NCI-H128 (cell line): ENCODE measurements around the gene RAI14.
"Not testable (repeated sequence)": the region's sequence is repeated elsewhere in the genome, so short reads cannot be mapped to it uniquely, and the experiment has no call there.

Experiments used
- DNase-seq: peaks from one replicate; lab custom pipeline; 2025; ENCODE audit not compliant: unreplicated experiment; lab: John Stamatoyannopoulos, UW

RAI14 gene

GRCh38 chr5:34697308-34698108 lies 41.4 kb downstream of the RAI14 start:
- DNase-seq: no peak

GRCh38 chr5:34698109-34698419 lies 41.9 kb downstream of the RAI14 start:
- no peak for DNase-seq

DNA sequence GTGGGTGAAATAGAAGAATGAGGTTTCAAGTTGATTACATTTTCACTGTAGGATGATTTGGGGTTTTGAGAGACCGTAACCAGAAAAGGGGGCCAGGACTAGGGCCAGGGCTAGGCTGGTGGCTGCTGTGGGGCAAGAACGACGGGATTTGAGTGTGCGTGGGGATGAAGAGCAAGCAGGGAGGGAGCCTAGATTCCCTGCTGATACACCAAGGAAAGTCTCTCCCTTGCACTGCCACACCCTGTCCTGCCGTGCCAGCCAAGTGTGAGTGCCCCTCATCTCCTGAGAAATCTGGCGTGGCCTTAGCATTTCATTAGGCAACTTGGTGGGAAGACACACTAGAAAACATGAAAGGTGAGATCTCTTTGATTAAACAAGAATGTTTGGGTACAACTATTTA lies 42.6 kb downstream of the RAI14 start:
- no peak for DNase-seq

- DNase-seq: no peak
These were observed 43.3 kb downstream of the RAI14 start for GRCh38 chr5:34699155-34700077.

GRCh38 chr5:34700078-34700452 lies 43.9 kb downstream of the RAI14 start:
- no peak for DNase-seq

DNA sequence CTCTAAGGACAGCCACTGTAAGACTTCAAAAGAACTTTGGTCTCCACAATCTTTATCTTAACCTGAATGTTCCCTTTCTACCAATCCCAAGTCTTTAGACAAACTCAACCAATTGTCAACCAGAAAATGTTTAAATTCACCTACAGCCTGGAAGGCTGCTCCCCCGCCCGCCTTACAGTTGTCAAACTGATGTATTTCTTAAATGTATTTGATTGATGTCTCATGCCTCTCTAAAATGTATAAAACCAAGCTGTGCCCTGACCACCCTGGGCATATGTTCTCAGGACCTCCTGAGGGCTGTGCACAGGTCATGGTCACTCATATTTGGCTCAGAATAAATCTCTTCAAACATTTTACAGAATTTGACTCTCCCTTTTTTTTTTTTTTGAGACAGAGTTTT lies 45.3 kb downstream of the RAI14 start:
- not testable (repeated sequence) for DNase-seq

GRCh38 chr5:34703767-34704713 lies 47.9 kb downstream of the RAI14 start:
- DNase-seq: no peak

- DNase-seq: no peak
These were observed 50.0 kb downstream of the RAI14 start for GRCh38 chr5:34706084-34706483.

DNA sequence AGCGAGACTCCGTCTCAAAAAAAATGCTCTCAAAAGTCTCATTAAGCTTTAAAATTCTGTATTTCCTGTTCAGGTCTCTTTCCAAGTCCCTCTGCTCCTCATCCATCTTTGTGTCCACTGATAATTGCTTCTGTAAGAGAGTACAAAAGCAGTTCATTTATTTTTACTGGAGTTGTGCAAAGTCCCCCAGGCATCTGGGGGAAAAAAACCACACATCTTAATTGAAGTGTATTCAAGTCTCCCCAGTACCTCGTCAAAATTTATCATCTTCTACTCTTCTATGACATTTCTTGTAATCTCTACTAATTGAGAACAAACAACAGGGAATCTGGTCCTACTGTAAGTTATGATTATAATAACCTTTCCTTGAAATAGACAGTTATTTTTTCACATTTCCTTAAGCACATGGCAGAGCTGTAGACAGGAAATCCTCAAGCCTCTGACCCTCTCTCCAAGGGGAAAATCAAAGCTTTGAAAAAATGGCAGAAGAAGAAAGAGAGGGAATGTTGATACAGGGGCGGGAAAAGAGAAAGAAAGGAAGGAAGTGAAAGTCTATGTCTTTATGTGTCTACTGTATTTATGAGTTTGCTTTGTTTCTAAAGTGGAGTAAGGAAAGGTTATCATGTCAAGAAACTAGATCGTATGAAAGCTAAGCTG lies 51.5 kb downstream of the RAI14 start:
- no peak for DNase-seq

DNA sequence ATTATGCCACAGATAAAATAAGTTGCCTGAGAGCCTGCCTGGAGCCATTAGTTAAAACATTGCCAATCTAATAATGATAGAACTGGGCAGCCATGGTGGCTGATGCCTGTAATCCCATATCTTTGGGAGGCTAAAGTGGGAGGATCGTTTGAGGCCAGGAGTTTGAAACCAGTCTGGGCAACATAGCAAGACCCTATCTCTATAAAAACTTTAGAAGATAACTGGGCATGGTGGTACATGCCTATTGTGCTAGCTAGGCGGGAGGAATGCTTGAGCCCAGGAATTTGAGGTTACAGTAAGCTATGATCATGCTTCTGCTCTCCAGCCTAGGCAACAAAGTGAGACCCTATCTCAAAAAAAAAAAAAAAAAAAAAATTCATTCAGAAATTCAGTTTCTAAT lies 52.6 kb downstream of the RAI14 start:
- no peak for DNase-seq

GRCh38 chr5:34709861-34710673 lies 53.9 kb downstream of the RAI14 start:
- DNase-seq: no peak

DNA sequence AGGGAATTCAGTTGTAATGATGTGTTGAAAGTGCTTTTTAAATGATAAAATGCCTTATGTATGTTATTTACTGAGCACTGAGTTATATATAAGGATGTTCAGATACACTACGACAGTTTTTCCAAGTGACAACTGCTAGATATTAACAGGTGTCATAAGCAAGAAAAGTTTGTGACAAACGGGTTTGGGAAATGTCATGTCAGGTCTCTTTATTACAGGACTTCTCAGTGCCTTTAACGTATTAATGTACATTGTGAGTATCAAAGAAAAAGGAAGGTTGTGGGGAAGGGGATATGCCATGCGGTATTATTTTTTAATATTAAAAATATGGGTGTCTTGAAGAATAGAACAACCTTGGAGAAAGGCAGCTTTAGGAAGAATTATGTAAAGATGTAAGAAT lies 56.4 kb downstream of the RAI14 start:
- no peak for DNase-seq

DNA sequence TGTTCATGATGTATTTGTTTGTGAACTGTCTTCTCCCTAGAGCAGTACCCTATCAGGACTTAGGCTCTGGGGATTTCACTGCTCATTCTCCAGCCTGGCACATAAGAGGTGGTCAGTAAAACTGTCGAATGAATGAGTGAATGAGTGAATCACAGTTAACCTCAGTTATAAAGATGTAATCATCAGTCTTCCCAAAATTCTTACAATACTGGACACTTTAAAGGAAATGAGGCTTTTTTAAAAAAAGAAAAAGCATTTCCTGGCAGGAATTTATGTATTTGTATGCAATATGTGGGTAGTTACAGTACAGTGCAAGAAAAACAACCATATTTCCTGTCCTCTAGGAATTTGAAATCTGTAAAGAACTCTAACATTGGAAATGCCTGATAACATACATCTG lies 59.6 kb downstream of the RAI14 start:
- DNase-seq: no peak

DNA sequence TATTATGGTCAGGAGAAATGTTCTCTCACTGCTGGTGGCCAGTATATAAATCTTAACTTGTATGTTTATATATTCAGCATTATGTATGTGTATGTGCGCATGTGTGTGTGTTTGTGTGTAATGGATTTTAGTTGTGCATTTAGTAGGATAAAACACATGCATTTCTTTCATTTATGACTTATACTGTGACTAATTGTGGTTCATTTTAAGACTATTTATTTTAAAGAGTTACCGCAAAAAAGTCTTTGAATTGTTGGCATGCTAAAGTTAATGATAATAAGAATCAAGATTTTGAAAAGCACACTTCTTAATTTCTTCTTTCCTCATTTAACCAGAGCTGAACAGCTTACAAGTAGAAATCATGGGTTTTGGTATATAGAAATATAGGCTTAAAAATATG lies 60.9 kb downstream of the RAI14 start:
- DNase-seq: no peak

DNA sequence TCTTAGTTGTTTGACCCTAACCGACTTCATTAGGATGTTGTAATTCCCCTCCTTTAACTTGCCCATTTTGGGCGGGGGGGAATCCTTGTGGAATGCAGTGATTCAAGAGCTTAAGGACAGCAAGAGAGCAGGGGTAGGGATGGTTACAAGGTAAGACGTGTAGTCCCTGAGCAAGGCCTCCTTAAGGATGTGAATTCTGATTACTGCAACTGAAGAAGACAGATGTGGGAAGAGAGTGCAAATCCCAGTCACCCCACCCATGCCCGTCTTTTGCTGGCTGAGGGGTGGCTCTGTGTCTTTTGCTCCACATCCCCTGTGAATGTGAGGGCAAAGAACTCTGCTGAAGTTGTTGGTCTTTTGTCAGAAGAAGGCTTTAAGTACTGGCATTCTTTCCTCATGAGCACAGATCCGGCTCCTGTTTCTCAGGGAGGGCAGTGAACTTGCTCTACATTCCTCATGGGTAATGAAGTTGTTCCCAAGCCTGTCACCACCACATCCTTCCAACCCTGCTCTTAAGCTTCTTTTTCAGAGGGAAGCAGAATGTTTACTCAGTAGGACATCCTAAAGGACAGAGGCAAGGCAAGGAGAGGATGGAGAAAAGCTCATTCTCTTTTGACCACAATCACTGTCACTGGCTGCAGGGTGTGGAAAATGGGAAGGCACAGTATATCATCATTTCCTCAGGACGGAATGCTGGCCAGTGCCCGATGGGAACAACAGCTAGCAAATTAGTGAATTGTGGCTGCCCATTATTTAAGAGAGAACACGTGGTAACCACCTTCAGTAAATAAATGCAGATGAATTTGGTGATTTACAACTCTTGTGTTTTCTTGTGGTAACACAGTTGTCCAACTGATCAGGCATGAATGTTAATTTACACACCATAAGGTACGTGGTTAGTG lies 61.5 kb downstream of the RAI14 start:
- DNase-seq: no peak

DNA sequence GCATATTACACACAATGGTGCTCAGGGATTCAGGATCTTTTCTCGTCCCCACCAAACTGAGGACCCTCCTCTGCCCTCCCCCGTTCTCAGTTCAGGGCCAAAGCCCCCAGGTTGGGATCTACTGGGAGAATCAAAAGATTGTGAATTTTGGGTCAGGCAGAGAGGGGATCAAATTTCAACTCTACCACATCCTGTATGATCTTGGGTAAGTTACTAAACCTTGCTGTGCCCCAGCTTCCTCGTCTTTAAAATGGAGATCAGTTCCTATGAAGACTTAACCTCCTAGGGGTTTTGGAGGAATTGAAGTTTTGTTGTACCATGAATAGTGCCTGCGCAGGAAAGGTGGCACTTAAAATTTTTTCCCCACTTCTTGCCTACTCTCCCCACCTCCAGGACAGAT lies 62.4 kb downstream of the RAI14 start:
- no peak for DNase-seq

GRCh38 chr5:34719029-34719428 lies 62.9 kb downstream of the RAI14 start:
- no peak for DNase-seq

- DNase-seq: no peak
These were observed 65.2 kb downstream of the RAI14 start for GRCh38 chr5:34721327-34721726.

DNA sequence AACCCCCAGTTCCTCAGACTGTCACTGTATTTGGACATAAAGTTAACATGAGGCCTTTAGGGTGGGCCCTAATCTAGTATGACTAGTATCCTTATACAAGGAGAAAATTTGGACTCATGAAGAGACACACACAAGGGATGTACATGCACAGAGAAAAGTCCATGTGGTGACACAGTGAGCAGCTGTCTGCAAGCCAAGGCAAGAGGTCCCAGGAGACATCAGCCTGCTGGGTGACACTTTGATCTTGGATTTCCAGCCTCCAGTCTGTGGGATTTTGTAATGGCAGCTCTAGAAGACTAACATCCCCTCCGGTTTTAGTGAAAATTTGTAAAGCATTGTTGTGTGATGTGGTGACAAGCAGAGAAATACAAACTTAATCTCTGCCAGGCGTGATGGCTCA lies 66.1 kb downstream of the RAI14 start:
- no peak for DNase-seq
